Osteoblast (primary cell): Measurements from ENCODE around the gene CLPX. TPM values are rescaled to one million over a fixed set of nuclear protein-coding genes. Genes with fewer than 3 reads are reported as not detected.

Experiments used
- DNase-seq: peaks from one replicate; pipeline ENCODE4 v3.0.0; 2011; ENCODE audit warnings: low spot score, mixed read lengths; ENCODE audit not compliant: insufficient read length; ENCODE audit errors: missing footprints
- H2AFZ ChIP-seq: 2 replicates; pipeline ENCODE4 v1.6.0; 2011; ENCODE audit warnings: mild to moderate bottlenecking, low read length
- H3K27ac ChIP-seq: 2 replicates; pipeline ENCODE4 v1.5.1; 2011; ENCODE audit warnings: mild to moderate bottlenecking, low read depth, low read length, moderate library complexity
- H3K27me3 ChIP-seq: 2 replicates; pipeline ENCODE4 v1.6.0; 2012; ENCODE audit warnings: mild to moderate bottlenecking, control low read depth, inconsistent platforms, low read length, moderate library complexity; ENCODE audit not compliant: insufficient read depth
- H3K36me3 ChIP-seq: 2 replicates; pipeline ENCODE4 v1.5.1; 2011; ENCODE audit warnings: mild to moderate bottlenecking, low read length, control low read depth, moderate library complexity; ENCODE audit not compliant: insufficient read depth
- H3K4me1 ChIP-seq: 2 replicates; pipeline ENCODE4 v1.5.1; 2011; ENCODE audit warnings: mild to moderate bottlenecking, low read length, control low read depth, moderate library complexity; ENCODE audit not compliant: insufficient read depth
- H3K4me2 ChIP-seq: 2 replicates; pipeline ENCODE4 v1.6.0; 2011; ENCODE audit warnings: mild to moderate bottlenecking, low read length; ENCODE audit not compliant: insufficient read depth
- H3K4me3 ChIP-seq: fragments of 200-600 bp; sonication (generic); 3 replicates; pipeline ENCODE4 v1.5.1; 2012; ENCODE audit warnings: mild to moderate bottlenecking, low read length, inconsistent platforms; ENCODE audit not compliant: insufficient read depth
- H3K79me2 ChIP-seq: 2 replicates; pipeline ENCODE4 v1.6.0; 2012; ENCODE audit warnings: mild to moderate bottlenecking, low read length, control low read depth, inconsistent platforms; ENCODE audit not compliant: insufficient read depth
- H3K9me3 ChIP-seq: 2 replicates; pipeline ENCODE4 v1.5.1; 2011; ENCODE audit warnings: low read depth, low read length, control low read depth
- H4K20me1 ChIP-seq: 2 replicates; pipeline ENCODE4 v1.6.0; 2012; ENCODE audit warnings: mild to moderate bottlenecking, low read length, control low read depth; ENCODE audit not compliant: insufficient read depth
- CTCF ChIP-seq: IDR thresholded peaks from 2 replicates; pipeline ENCODE4 v1.5.1; 2011; ENCODE audit warnings: mild to moderate bottlenecking, low read depth, low read length, moderate library complexity; ENCODE audit errors: extremely low read depth
- total RNA-seq: library from RNA; depleted of rRNA; stranded (reverse); fragments of >200 nt; gene quantifications from 2 replicates; pipeline ENCODE4 v1.2.3, GENCODE V29; 2012

Gene CLPX
- total RNA-seq, 1 donor = 46.7 TPM

- no peak overlapping the region for H2AFZ ChIP-seq
- H3K9me3 ChIP-seq = no peaks in the 10 kb centered on the region
- TF ChIP-seq CTCF = no peak
- H3K4me3 ChIP-seq = no peak overlapping the region
- H3K36me3 ChIP-seq = peaks cover 48% of the 10 kb centered on the region
- no peak overlapping the region for H3K27ac ChIP-seq
- H3K27me3 ChIP-seq = no peaks in the 10 kb centered on the region
- DNase-seq = no peak
- H3K79me2 ChIP-seq = no peaks in the 10 kb centered on the region
- H3K4me2 ChIP-seq = no peak overlapping the region
- H3K4me1 ChIP-seq = no peaks in the 10 kb centered on the region
- H4K20me1 ChIP-seq = peaks cover 4% of the 10 kb centered on the region
These were observed 69.6 kb downstream of the CLPX start for GRCh38 chr15:65115542-65115941.

DNA sequence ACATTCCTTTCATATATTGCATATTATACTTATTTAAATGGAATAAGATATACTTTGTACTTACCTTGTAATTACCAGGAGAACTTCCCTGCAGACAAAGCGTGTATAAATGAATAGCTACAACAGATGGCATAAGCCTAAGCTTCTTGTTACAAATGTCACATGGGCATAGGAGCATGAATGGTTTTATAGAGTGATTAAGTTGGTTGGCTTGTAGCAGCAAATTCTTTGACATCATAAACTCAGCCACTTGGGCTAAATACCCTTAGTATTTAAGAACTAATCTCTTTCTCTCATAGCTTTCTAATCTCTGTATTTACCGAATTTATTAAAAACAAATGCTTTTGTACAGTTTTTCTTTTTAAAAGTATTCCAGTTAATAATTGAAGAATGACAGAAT lies 70.1 kb downstream of the CLPX start, which contains the start of gene UBAP1L:
UBAP1L (minus strand) TSS at position 115 of the 400 bp plus-strand sequence. CDS start 8,985 bp downstream, outside the sequence.
- Histone ChIP-seq H3K36me3 (peaks cover 46% of the 10 kb centered on the region), H3K4me2 (no peak within 1 kb of the TSS), H3K9me3 (no peaks in the 10 kb centered on the region), H3K27me3 (no peaks in the 10 kb centered on the region), H3K4me3 (no peak within 1 kb of the TSS), H3K79me2 (no peaks in the 10 kb centered on the region), H3K4me1 (no peaks in the 10 kb centered on the region), H3K27ac (no peak within 1 kb of the TSS), H4K20me1 (peaks cover 4% of the 10 kb centered on the region), H2AFZ (no peak within 1 kb of the TSS)
- no peak for DNase-seq
- TF ChIP-seq CTCF = no peak

- Histone ChIP-seq H3K79me2 (no peaks in the 10 kb centered on the region), H2AFZ (no peak overlapping the region), H4K20me1 (no peaks in the 10 kb centered on the region), H3K4me1 (no peaks in the 10 kb centered on the region), H3K27ac (peak overlapping the region; percentile 10), H3K4me3 (no peak overlapping the region), H3K4me2 (no peak overlapping the region), H3K36me3 (peaks cover 27% of the 10 kb centered on the region), H3K9me3 (no peaks in the 10 kb centered on the region), H3K27me3 (no peaks in the 10 kb centered on the region)
- no peak for TF ChIP-seq CTCF
- DNase-seq = no peak
These were observed 74.4 kb downstream of the CLPX start for GRCh38 chr15:65110676-65111292.

- H3K79me2 ChIP-seq = no peaks in the 10 kb centered on the region
- no peak for TF ChIP-seq CTCF
- H3K9me3 ChIP-seq = no peaks in the 10 kb centered on the region
- DNase-seq = no peak
- no peaks in the 10 kb centered on the region for H3K27me3 ChIP-seq
- no peaks in the 10 kb centered on the region for H4K20me1 ChIP-seq
- no peak overlapping the region for H3K4me2 ChIP-seq
- H3K27ac ChIP-seq = no peak overlapping the region
- no peak overlapping the region for H2AFZ ChIP-seq
- H3K4me3 ChIP-seq = no peak overlapping the region
- no peaks in the 10 kb centered on the region for H3K4me1 ChIP-seq
- H3K36me3 ChIP-seq = peaks cover 33% of the 10 kb centered on the region
These were observed 79.0 kb downstream of the CLPX start for GRCh38 chr15:65106011-65106590.
